ENCODE data around the gene RPS5.
A peak's percentile ranks its signal among the peaks of the same experiment; 100 is the strongest.

DNA sequence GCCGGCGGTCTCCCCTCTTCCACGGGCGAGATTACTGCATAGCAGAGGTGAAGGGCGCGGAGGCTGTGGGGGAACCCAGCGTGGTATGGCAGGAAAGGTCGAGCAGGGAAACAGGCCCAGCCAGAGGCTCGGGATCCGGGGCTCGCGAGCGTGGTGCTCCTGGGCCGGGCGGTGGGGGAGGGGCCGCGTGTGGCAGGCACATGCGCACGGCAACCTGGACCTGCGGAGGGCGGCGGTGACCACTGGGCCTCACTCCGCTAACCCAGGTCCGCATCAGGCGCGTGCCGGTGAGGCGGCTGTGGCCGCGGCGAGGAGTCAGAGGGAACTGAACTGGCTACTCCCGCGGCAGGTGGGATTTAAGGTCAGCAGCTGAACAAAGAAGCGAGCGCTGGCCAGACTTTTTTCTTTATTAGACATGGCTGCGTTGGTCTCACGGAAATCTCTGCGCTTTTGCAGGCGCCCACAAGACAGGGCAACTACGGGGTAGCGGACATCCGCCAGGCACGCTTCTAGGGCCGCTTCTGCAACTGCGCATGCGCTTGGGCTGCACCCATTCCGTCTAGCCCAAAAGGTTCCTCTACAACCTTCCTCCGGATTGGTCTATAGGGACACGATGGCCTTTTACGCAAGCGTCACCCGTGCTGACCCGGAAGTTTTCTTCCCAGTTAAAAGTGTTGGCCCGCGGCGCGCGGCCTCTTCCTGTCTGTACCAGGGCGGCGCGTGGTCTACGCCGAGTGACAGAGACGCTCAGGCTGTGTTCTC, at the start of gene RPS5:
- TF ChIP-seq CTCF (IDR thresholded peaks at IDR 0.05) (no peak), POLR2A (IDR thresholded peaks at IDR 0.05) (peak; percentile 9 to 75)

All from thyroid gland (tissue), 4 donors.